H1 (cell line): Measurements from ENCODE around the gene ARMC6. TPM values are rescaled to one million over a fixed set of nuclear protein-coding genes. Genes with fewer than 3 reads are reported as not detected.

ENCODE experiments used
- CTCF ChIA-PET: fragments of 300-600 bp; sonication (Branson Sonifier 250); formaldehyde crosslinking; loops from one replicate; lab custom pipeline; 2021; ENCODE audit not compliant: partially characterized antibody; lab: Charles Lee
- POLR2A ChIA-PET: fragments of 300-600 bp; sonication (Branson Sonifier 250); formaldehyde crosslinking; loops from one replicate; lab custom pipeline; 2021; ENCODE audit warnings: inconsistent platforms; ENCODE audit not compliant: partially characterized antibody; lab: Charles Lee
- DNase-seq, 2 experiments: peaks; one replicate each; pipeline versions ENCODE4 v3.0.0 to v3.0.0-alpha.2; 2010 to 2022; ENCODE audit warnings: low spot score in 2 of 2, low read depth in 1 of 2, mixed read lengths in 1 of 2
- FAIRE-seq: peaks from 2 replicates; lab custom pipeline; 2011; peaks lifted over from hg19 to GRCh38; lab: Jason Lieb, UNC
- H2AFZ ChIP-seq: 2 replicates; pipeline ENCODE4 v1.8.1; 2012; ENCODE audit warnings: low read length, inconsistent platforms
- H2AK5ac ChIP-seq: 2 replicates; pipeline ENCODE4 v1.6.1; 2013; ENCODE audit warnings: low read depth, low read length
- H2BK120ac ChIP-seq: replicated peaks from 2 replicates; pipeline ENCODE3; 2013; ENCODE audit warnings: low read depth, low read length, inconsistent platforms
- H2BK12ac ChIP-seq: 2 replicates; pipeline ENCODE4 v1.6.1; 2013; ENCODE audit warnings: low read depth, low read length
- H2BK15ac ChIP-seq: 2 replicates; pipeline ENCODE4 v1.6.1; 2013; ENCODE audit warnings: low read length
- H2BK20ac ChIP-seq: 2 replicates; pipeline ENCODE4 v1.6.1; 2013; ENCODE audit warnings: low read length
- H2BK5ac ChIP-seq: 2 replicates; pipeline ENCODE4 v1.6.1; 2013; ENCODE audit warnings: low read depth, low read length
- H3K14ac ChIP-seq: 2 replicates; pipeline ENCODE4 v1.6.1; 2013; ENCODE audit warnings: inconsistent platforms; ENCODE audit not compliant: insufficient read length
- H3K18ac ChIP-seq: 2 replicates; pipeline ENCODE4 v1.6.1; 2013; ENCODE audit warnings: low read length; ENCODE audit errors: extremely low read depth
- H3K23ac ChIP-seq: 2 replicates; pipeline ENCODE4 v1.6.1; 2013; ENCODE audit warnings: inconsistent platforms; ENCODE audit not compliant: insufficient read length
- H3K23me2 ChIP-seq: 2 replicates; pipeline ENCODE4 v1.6.1; 2013; ENCODE audit warnings: low read depth, low read length
- H3K27ac ChIP-seq: 2 replicates; pipeline ENCODE4 v1.6.1; 2011; ENCODE audit warnings: low read depth, low read length, inconsistent platforms
- H3K27me3 ChIP-seq, 4 experiments: replicated peaks in 1 of 4; 1 replicate in 1 of 4; 2 replicates in 3 of 4; pipeline versions ENCODE4 v1.6.1 to v1.8.1; 2011 to 2013; ENCODE audit warnings: low read length in 3 of 4, mild to moderate bottlenecking in 3 of 4, inconsistent platforms in 2 of 4, mixed read lengths in 2 of 4, moderate library complexity in 1 of 4; ENCODE audit not compliant: control insufficient read depth in 3 of 4, insufficient read depth in 3 of 4; ENCODE audit errors: extremely low read depth in 1 of 4
- H3K36me3 ChIP-seq, 4 experiments: 2 replicates each; pipeline versions ENCODE4 v1.6.1 to v1.8.1; 2011 to 2013; ENCODE audit warnings: mild to moderate bottlenecking in 4 of 4, low read length in 3 of 4, moderate library complexity in 2 of 4, control low read depth in 1 of 4, inconsistent platforms in 1 of 4; ENCODE audit not compliant: insufficient read depth in 4 of 4, control insufficient read depth in 2 of 4
- H3K4ac ChIP-seq: replicated peaks from 2 replicates; pipeline ENCODE3; 2013; ENCODE audit warnings: low read length, low read depth, mixed read lengths, inconsistent platforms; ENCODE audit not compliant: insufficient read length
- H3K4me1 ChIP-seq, 4 experiments: replicated peaks in 1 of 4; 1 replicate in 1 of 4; 2 replicates in 3 of 4; pipeline versions ENCODE4 v1.6.1 to v1.8.1; 2011 to 2013; ENCODE audit warnings: low read length in 3 of 4, inconsistent platforms in 2 of 4, mixed read lengths in 1 of 4; ENCODE audit not compliant: insufficient read depth in 4 of 4, control insufficient read depth in 3 of 4
- H3K4me2 ChIP-seq, 2 experiments: 2 replicates each; pipeline versions ENCODE4 v1.6.1 to v1.8.1; 2011 to 2013; ENCODE audit warnings: low read depth in 2 of 2, low read length in 2 of 2, control low read depth in 1 of 2, inconsistent platforms in 1 of 2, mild to moderate bottlenecking in 1 of 2; ENCODE audit not compliant: insufficient read depth in 1 of 2
- H3K4me3 ChIP-seq, 4 experiments: fragments of 200-600, 300-600 bp in 1 of 4; sonication (generic), shearing (Covaris generic), sonication (Bioruptor Twin) in 1 of 4; 2 replicates each; pipeline versions ENCODE4 v1.5.1 to v1.8.1; 2011 to 2016; ENCODE audit warnings: low read length in 4 of 4, low read depth in 3 of 4, control low read depth in 2 of 4, inconsistent platforms in 2 of 4, mild to moderate bottlenecking in 2 of 4, mixed read lengths in 1 of 4, moderate library complexity in 1 of 4; ENCODE audit not compliant: insufficient read depth in 2 of 4; ENCODE audit errors: extremely low read depth in 1 of 4
- H3K56ac ChIP-seq: replicated peaks from 2 replicates; pipeline ENCODE3; 2013; ENCODE audit warnings: low read depth, mild to moderate bottlenecking, mixed read lengths, low read length, inconsistent platforms; ENCODE audit not compliant: insufficient read length
- H3K79me1 ChIP-seq: 2 replicates; pipeline ENCODE4 v1.6.1; 2013; ENCODE audit warnings: low read depth, low read length, control low read depth
- H3K79me2 ChIP-seq, 2 experiments: 2 replicates each; pipeline versions ENCODE4 v1.6.1 to v1.8.1; 2012 to 2013; ENCODE audit warnings: low read length in 2 of 2, mild to moderate bottlenecking in 2 of 2, inconsistent platforms in 1 of 2; ENCODE audit not compliant: insufficient read depth in 2 of 2, control insufficient read depth in 1 of 2
- H3K9ac ChIP-seq, 4 experiments: replicated peaks in 1 of 4; 1 replicate in 1 of 4; 2 replicates in 3 of 4; pipeline versions ENCODE4 v1.6.1 to v1.8.1; 2011 to 2013; ENCODE audit warnings: low read depth in 3 of 4, low read length in 3 of 4, control low read depth in 2 of 4, mild to moderate bottlenecking in 2 of 4, moderate library complexity in 2 of 4, inconsistent platforms in 1 of 4; ENCODE audit errors: extremely low read depth in 1 of 4
- H3K9me3 ChIP-seq, 2 experiments: 2 replicates each; pipeline versions ENCODE4 v1.6.1 to v1.8.1; 2012 to 2013; ENCODE audit warnings: mild to moderate bottlenecking in 2 of 2, moderate library complexity in 2 of 2, control low read depth in 1 of 2, inconsistent platforms in 1 of 2, low read depth in 1 of 2, low read length in 1 of 2, mixed read lengths in 1 of 2; ENCODE audit not compliant: insufficient read depth in 2 of 2
- H4K20me1 ChIP-seq, 2 experiments: replicated peaks in 1 of 2; 2 replicates each; pipeline versions ENCODE3 to v1.8.1; 2011 to 2013; ENCODE audit warnings: inconsistent platforms in 2 of 2, low read length in 2 of 2, mild to moderate bottlenecking in 1 of 2; ENCODE audit not compliant: insufficient read depth in 2 of 2, control insufficient read depth in 1 of 2
- H4K5ac ChIP-seq: 2 replicates; pipeline ENCODE4 v1.6.1; 2013; ENCODE audit warnings: low read length, low read depth, mixed read lengths, inconsistent platforms; ENCODE audit not compliant: insufficient read length
- H4K8ac ChIP-seq: 2 replicates; pipeline ENCODE4 v1.8.0; 2013; ENCODE audit warnings: mild to moderate bottlenecking, moderate library complexity, low read length, inconsistent platforms; ENCODE audit not compliant: insufficient read depth; ENCODE audit errors: extremely low read depth
- H4K91ac ChIP-seq: replicated peaks from 2 replicates; pipeline ENCODE3; 2013; ENCODE audit warnings: low read length, mixed read lengths, inconsistent platforms; ENCODE audit not compliant: insufficient read length
- CTBP2 ChIP-seq: IDR thresholded peaks from 2 replicates; pipeline ENCODE4 v1.7.0; 2011; ENCODE audit warnings: borderline replicate concordance, mild to moderate bottlenecking, moderate library complexity, mixed read lengths, low read length; ENCODE audit not compliant: insufficient read depth, insufficient read length
- SIN3A ChIP-seq, 2 experiments: IDR thresholded peaks in 1 of 2; conservative IDR thresholded peaks in 1 of 2; 2 replicates each; pipeline ENCODE4 v1.6.1; 2011 to 2012; ENCODE audit warnings: low read length in 2 of 2, improper control_type of control experiment in 1 of 2, low read depth in 1 of 2, mild to moderate bottlenecking in 1 of 2
- SP1 ChIP-seq: IDR thresholded peaks from 2 replicates; pipeline ENCODE4 v1.6.1; 2011; ENCODE audit warnings: low read depth, low read length
- WGBS, 2 experiments: shearing (Covaris generic) in 1 of 2; methylation state at CpG; one replicate each; pipeline versions ENCODE4 v1.1.6 to v1.1.7; 2013 to 2015; ENCODE audit warnings: low lambda C conversion rate in 2 of 2, mixed read lengths in 2 of 2, inconsistent platforms in 1 of 2, low coverage in 1 of 2, missing lambda C conversion rate in 1 of 2; ENCODE audit not compliant: insufficient replicate concordance in 2 of 2, insufficient coverage in 1 of 2, insufficient read length in 1 of 2; ENCODE audit errors: extremely low coverage in 1 of 2, missing lambda C conversion rate in 1 of 2; 5-methylcytosine and 5-hydroxymethylcytosine counted together
- polyA plus RNA-seq, 7 experiments: library from polyadenylated mRNA; depleted of rRNA in 3 of 7; stranded (reverse) in 5 of 7; unstranded in 2 of 7; fragments of >200 nt in 5 of 7; fragments of 200-250 nt in 2 of 7; gene quantifications; 1 replicate in 5 of 7; 2 replicates in 1 of 7; 4 replicates in 1 of 7; pipeline versions ENCODE4 v1.2.1 to v1.2.3, GENCODE V29; 2011 to 2013; ENCODE audit warnings: missing spikeins in 2 of 7, mixed read lengths in 2 of 7
- total RNA-seq: library from RNA; stranded (reverse); fragmentation: NEBNext Ultra II Directional; extraction: Animal tissue kit (Norgen Biotek cat#: 25700); gene quantifications from 2 replicates; pipeline ENCODE4 v1.2.1, GENCODE V29; 2021

ARMC6 gene
- total and polyA plus RNA-seq, 2 of the 8 experiments (the other 6 are each of a cell fraction or from before 2014, with no cell fraction given): 67.1 to 68.3 TPM

DNA sequence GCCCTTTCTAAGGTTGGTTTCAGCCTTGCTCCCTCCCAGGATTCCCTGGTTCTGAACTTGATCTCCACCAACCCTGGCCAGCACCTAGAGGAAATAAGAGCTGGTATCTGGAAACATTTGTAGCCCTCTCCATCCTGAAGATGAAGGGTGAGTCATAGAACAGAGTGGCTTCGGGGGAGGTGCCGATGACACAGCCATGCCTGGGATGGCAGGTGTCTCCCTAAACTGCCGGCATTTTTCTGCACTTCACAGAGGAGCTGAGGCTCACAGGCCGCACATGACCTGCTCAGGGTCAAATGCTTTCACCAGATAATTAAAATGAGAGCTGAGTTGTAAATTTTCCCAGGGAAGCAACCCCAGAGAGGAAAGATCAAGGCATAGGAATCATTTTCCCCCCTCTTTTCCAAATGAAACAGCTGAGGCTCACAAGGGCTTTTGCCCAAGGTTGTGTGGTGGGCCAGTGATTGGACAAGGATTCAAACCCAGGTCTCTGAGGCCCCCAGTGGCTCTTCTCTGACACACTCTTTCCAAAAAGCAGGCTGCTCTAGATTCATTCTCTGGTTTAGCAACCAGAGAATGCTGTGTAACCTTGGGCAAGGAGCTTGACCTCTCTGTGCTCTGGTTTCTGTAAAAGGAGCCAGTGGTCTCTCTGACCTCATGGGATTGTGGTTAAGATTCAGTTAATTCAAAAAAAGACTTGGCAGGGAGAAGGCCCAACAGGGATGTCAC is 29.2 kb downstream of the ARMC6 start:
- H3K4me3 ChIP-seq: peak overlapping the region; percentile 40 to 67 (median 55); a peak in 5 of 8 replicates
- FAIRE-seq (no peak), DNase-seq (no peak)
- POLR2A ChIA-PET: interaction anchor here (0.6 to 5.1 kb wide), 16 partner anchors 8 to 141 kb away, joined by 3 to 31 read pairs (median 4); partner anchors contain the start of gene NR2C2AP
- peak overlapping the region; percentile 47; the same call in 1 of the 2 replicates for H2BK5ac ChIP-seq
- H3K79me2 ChIP-seq: no peaks in the 10 kb centered on the region
- H4K5ac ChIP-seq: no peak overlapping the region
- H3K4ac ChIP-seq: peak overlapping the region; percentile 9
- H3K56ac ChIP-seq: no peak overlapping the region
- peaks cover 0 to 6% (median 4%) of the 10 kb centered on the region in 4 experiments; a peak in 4 of 8 replicates for H3K36me3 ChIP-seq
- peaks cover 5 to 7% of the 10 kb centered on the region in 2 experiments for H4K20me1 ChIP-seq
- peak overlapping the region; percentile 72 to 92 for H3K4me2 ChIP-seq
- 92% methylated on average over 4 of the region's 4 CpGs; no CpG with 5 or more reads in 1 of the 2 experiments for WGBS, 2 experiments
- peak overlapping the region; percentile 43; the same call in 1 of the 2 replicates for H3K27ac ChIP-seq
- peaks cover 6% of the 10 kb centered on the region for H3K23me2 ChIP-seq
- no peak overlapping the region for H4K91ac ChIP-seq
- H3K14ac ChIP-seq: no peak overlapping the region
- H2BK12ac ChIP-seq: no peak overlapping the region
- H3K27me3 ChIP-seq: peaks cover 0 to 37% (median 29%) of the 10 kb centered on the region in 4 experiments; a peak in 6 of 7 replicates
- CTCF ChIA-PET: interaction anchor here (1.2 to 3.7 kb wide), 11 partner anchors 8 to 83 kb away, joined by 3 to 23 read pairs (median 3); no protein-coding TSS in a partner anchor
- H3K9ac ChIP-seq: peak overlapping the region in 3 of 4 experiments; percentile 26 to 59 (median 58); a peak in 4 of 7 replicates
- H3K23ac ChIP-seq: no peak overlapping the region
- H3K4me1 ChIP-seq: peaks cover 0 to 7% (median 5%) of the 10 kb centered on the region in 4 experiments; a peak in 5 of 7 replicates
- no peak overlapping the region for H2BK120ac ChIP-seq
- no peak overlapping the region; the same call in 1 of the 2 replicates for H2AK5ac ChIP-seq
- no peaks in the 10 kb centered on the region for H3K79me1 ChIP-seq
- no peak overlapping the region for H4K8ac ChIP-seq
- H2BK15ac ChIP-seq: no peak overlapping the region
- no peak overlapping the region for H3K18ac ChIP-seq
- no peaks in the 10 kb centered on the region for H3K9me3 ChIP-seq
- H2AFZ ChIP-seq: 0 out of 2 replicates have a peak overlapping the region, but pooled peaks have one; percentile 90
- no peak overlapping the region for H2BK20ac ChIP-seq
- no peak for TF ChIP-seq SIN3A (conservative IDR thresholded peaks at IDR 0.05 in 1 of 2, IDR thresholded peaks at IDR 0.05 in 1 of 2; ENCODE audit: low read depth in 1 of 2, low read length in 2 of 2)
- TF ChIP-seq SP1: no peak
- no peak for TF ChIP-seq CTBP2
